Psoas muscle (tissue), 8 donors: ENCODE results near the gene FAM83C. TPM values are rescaled to one million over a fixed set of nuclear protein-coding genes. Genes with fewer than 3 reads are reported as not detected.

Experiments
- ATAC-seq, 4 donors: fragments of 200-7000 bp; cut with Tn5 transposase; one replicate each; pipeline ENCODE4 v1.9.1; 2020; ENCODE audit warnings: moderate library complexity in 3 of 4, mild to moderate bottlenecking in 2 of 4
- DNase-seq, 2 donors: peaks; one replicate each; pipeline ENCODE4 v3.0.0-alpha.2; 2020
- H3K27ac ChIP-seq: fragments of 200-600 bp; one replicate; pipeline ENCODE4 v1.8.0; 2022
- H3K27me3 ChIP-seq, 3 donors: fragments of 200-600 bp in 1 of 3; one replicate each; pipeline versions ENCODE4 v1.6.1 to v1.8.0; 2013 to 2022; ENCODE audit warnings: low read length in 2 of 3, mild to moderate bottlenecking in 2 of 3, moderate library complexity in 1 of 3; ENCODE audit not compliant: insufficient read depth in 3 of 3
- H3K36me3 ChIP-seq, 2 donors: fragments of 200-600 bp in 1 of 2; one replicate each; pipeline versions ENCODE4 v1.6.1 to v1.8.0; 2013 to 2022; ENCODE audit warnings: low read depth in 1 of 2, mild to moderate bottlenecking in 1 of 2, moderate library complexity in 1 of 2; ENCODE audit not compliant: insufficient read depth in 1 of 2
- H3K4me1 ChIP-seq: fragments of 200-600 bp; one replicate; pipeline ENCODE4 v1.8.0; 2022
- H3K4me3 ChIP-seq: fragments of 200-600 bp; one replicate; pipeline ENCODE4 v1.8.0; 2022; ENCODE audit warnings: mild to moderate bottlenecking
- H3K9me3 ChIP-seq: fragments of 200-600 bp; one replicate; pipeline ENCODE4 v1.8.0; 2022
- CTCF ChIP-seq: fragments of 200-600 bp; IDR thresholded peaks from one replicate; pipeline ENCODE4 v1.8.0; 2022; ENCODE audit warnings: antibody characterized with exemption
- WGBS, 3 donors: extraction: QIAGEN DNeasy Blood & Tissue Kit; methylation state at CpG; one replicate each; pipeline versions ENCODE4 v1.1.6 to v1.1.7; 2013; 5-methylcytosine and 5-hydroxymethylcytosine counted together
- intact Hi-C, 2 donors: fragments of 100-400 bp; cut with DNase I; formaldehyde crosslinking; loops; one replicate each; pipeline versions ENCODE4 v1.11.0 to v1.14.2; 2022
- long read RNA-seq, 2 donors: library from polyadenylated mRNA; unstranded; transcript quantifications; one replicate each; pipeline ENCODE4 v2.0.0, GENCODE V29; 2021
- polyA plus RNA-seq, 3 donors: library from polyadenylated mRNA; stranded (reverse); fragments of 200-250 nt; gene quantifications; one replicate each; pipeline ENCODE4 v1.2.3, GENCODE V29; 2013
- total RNA-seq, 4 donors: library from RNA; stranded (reverse); fragmentation: NEBNext Ultra II Directional in 2 of 4; extraction: Animal tissue kit (Norgen Biotek cat#: 25700) in 2 of 4; gene quantifications; one replicate each; pipeline versions ENCODE4 v1.2.1 to v1.2.4, GENCODE V29; 2021 to 2023
- donor health status: healthy with polysubstance abuse.
- donor health status: DM: no; HTN: no; CAD: no; lungs with moderate emphysema.
- donor health status: Bipolar disorder and iron deficiency.
- donor health status: healthy.
- donor health status: DM: yes; HTN: yes; CAD: no.
- donor health status: DM: no; HTN: no; CAD: no.
- donor health status: DM: no; HTN: no; CAD: no.
- donor health status: DM: yes; HTN: yes; CAD: no.

Gene FAM83C
- total RNA-seq (not detected), polyA plus RNA-seq (under 1 TPM; 0.04 to 0.07 (median 0.04) TPM)
- long read RNA-seq, donor 1 = 0 reads
- long read RNA-seq, donor 2 = 0 reads

GRCh38 chr20:35291654-35292503 lies at the start of gene FAM83C:
Gene FAM83C (minus strand): TSS chr20:35292425. CDS start chr20:35292304, 121 bp downstream.
- intact Hi-C loops = no loop called here
- H3K4me1 ChIP-seq = no peaks in the 10 kb centered on the region
- H3K36me3 ChIP-seq = no peaks in the 10 kb centered on the region
- H3K27me3 ChIP-seq = peaks cover 0 to 25% (median 4%) of the 10 kb centered on the region in 3 donors
- WGBS, 3 donors = 77 to 86% (median 79%) methylated on average over 34 to 40 of the region's 40 CpGs
- DNase-seq = no peak
- no peak within 1 kb of the TSS for H3K27ac ChIP-seq
- no peak for ATAC-seq
- no peak for TF ChIP-seq CTCF
- H3K4me3 ChIP-seq = no peak within 1 kb of the TSS
- H3K9me3 ChIP-seq = no peaks in the 10 kb centered on the region

DNA sequence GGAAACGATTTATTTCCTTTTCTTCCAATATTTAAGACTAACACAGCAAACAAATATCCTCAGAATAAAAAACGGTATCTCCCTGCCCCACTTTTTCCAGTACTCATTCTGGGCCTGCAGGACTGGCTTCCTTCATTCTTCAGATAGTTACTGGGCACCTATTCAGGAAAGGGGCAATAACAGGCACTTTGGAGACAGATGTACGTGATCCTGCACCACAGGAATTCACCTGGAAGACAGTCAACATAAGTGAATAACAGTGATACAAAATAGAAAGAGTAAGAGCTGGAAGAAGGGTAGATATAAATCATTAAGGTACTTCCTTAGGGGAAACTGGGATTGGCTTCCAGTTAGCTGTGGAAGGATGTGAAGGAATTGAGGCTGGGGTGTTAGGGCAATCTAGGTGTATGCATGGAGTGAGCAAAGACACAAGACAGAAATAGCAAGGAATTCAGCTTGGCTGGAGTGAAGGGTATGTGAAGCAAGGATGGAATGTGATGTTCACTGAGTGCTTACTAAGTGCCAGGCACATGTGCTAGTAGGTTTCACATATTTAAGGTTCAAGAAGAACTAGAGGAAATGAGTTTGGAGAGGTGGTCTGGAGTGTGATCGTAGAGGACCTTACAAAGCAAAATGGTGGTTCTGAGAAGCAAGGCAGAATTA lies 49.3 kb upstream of the FAM83C start:
- 64 to 72% (median 65%) methylated on average over 4 of the region's 4 CpGs for WGBS, 3 donors
- ATAC-seq (peak; percentile 41 to 61 (median 52)), DNase-seq (no peak)
- TF ChIP-seq CTCF = no peak
- Histone ChIP-seq H3K27me3 (no peaks in the 10 kb centered on the region), H3K4me1 (peaks cover 34% of the 10 kb centered on the region), H3K4me3 (no peak overlapping the region), H3K36me3 (peaks cover 0 to 24% of the 10 kb centered on the region in 2 donors), H3K9me3 (no peaks in the 10 kb centered on the region), H3K27ac (peak overlapping the region; percentile 69)
- intact Hi-C loops = loop anchor here in 1 of 2 donors (2.0 to 5.0 kb wide), 2 partner anchors 34 to 97 kb away; partner anchors contain the start of gene GDF5

DNA sequence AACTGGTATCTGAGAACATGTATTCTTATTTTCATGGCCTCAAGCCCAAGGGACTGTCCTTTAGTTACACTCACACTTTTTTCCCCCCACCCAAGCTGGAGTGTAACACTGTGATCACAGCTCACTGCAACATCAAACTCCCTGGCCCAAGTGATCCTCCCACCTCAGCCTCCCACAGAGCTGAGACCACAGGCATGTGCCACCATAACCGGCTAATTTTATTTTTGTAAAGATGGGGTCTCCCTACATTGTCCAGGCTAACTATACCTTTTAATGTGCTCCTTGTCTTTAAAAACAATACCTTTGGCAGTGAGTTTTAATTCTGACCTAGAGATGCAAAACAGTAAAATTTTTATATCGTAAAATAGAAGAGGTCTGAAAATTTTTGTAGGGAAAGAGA lies 48.2 kb upstream of the FAM83C start:
- 91 to 96% (median 92%) methylated on average over 2 of the region's 2 CpGs for WGBS, 3 donors
- Histone ChIP-seq H3K9me3 (no peaks in the 10 kb centered on the region), H3K36me3 (peaks cover 0 to 14% of the 10 kb centered on the region in 2 donors), H3K4me3 (no peak overlapping the region), H3K27ac (peak overlapping the region; percentile 69), H3K4me1 (peaks cover 34% of the 10 kb centered on the region), H3K27me3 (no peaks in the 10 kb centered on the region)
- intact Hi-C loops = loop anchor here in 1 of 2 donors (5.0 kb wide), 1 partner anchor 33 kb away; no protein-coding TSS in a partner anchor
- no peak for DNase-seq
- ATAC-seq = no peak
- no peak for TF ChIP-seq CTCF

GRCh38 chr20:35339636-35340035 lies 47.4 kb upstream of the FAM83C start:
- Histone ChIP-seq H3K27ac (no peak overlapping the region), H3K27me3 (no peaks in the 10 kb centered on the region), H3K4me1 (peaks cover 28% of the 10 kb centered on the region), H3K4me3 (no peak overlapping the region), H3K36me3 (peaks cover 0 to 10% of the 10 kb centered on the region in 2 donors), H3K9me3 (no peaks in the 10 kb centered on the region)
- no peak for TF ChIP-seq CTCF
- DNase-seq (no peak), ATAC-seq (no peak)
- WGBS, 3 donors = 91 to 94% (median 94%) methylated on average over 1 of the region's 1 CpG
- intact Hi-C loops = loop anchor here in 1 of 2 donors (5.0 kb wide), 1 partner anchor 32 kb away; no protein-coding TSS in a partner anchor
